Measurements from ENCODE around the gene ADAM29. TPM values are rescaled to one million over a fixed set of nuclear protein-coding genes. Genes with fewer than 3 reads are reported as not detected.
"Not testable (repeated sequence)": the region's sequence is repeated elsewhere in the genome, so short reads cannot be mapped to it uniquely, and the experiment has no call there.

ADAM29 gene
- not detected for total RNA-seq (ENCODE audit: unreplicated experiment)
- long read RNA-seq: 0 reads

- Mint-ChIP-seq H3K36me3 (ENCODE audit: low read depth, unreplicated experiment) (no peaks in the 10 kb centered on the region), H3K27me3 (ENCODE audit: unreplicated experiment) (no peaks in the 10 kb centered on the region), H3K27ac (ENCODE audit: unreplicated experiment) (no peak within 1 kb of the TSS), H3K9me3 (ENCODE audit: unreplicated experiment) (no peaks in the 10 kb centered on the region), H3K4me3 (ENCODE audit: unreplicated experiment) (no peak within 1 kb of the TSS), H3K4me1 (ENCODE audit: unreplicated experiment) (no peaks in the 10 kb centered on the region)
- no peak for TF ChIP-seq CTCF (IDR thresholded peaks at IDR 0.05; ENCODE audit: unreplicated experiment)
- DNase-seq (ENCODE audit: low spot score): no peak
Measured at GRCh38 chr4:174918058-174918457, at the start of gene ADAM29. ADAM29 (plus strand) TSS chr4:174918358; CDS start chr4:174975526, 57,168 bp downstream.

GRCh38 chr4:174869339-174869738 is 48.8 kb upstream of the ADAM29 start:
- peaks cover 1% of the 10 kb centered on the region for H3K27me3 Mint-ChIP-seq (ENCODE audit: unreplicated experiment)
- H3K4me3 Mint-ChIP-seq (ENCODE audit: unreplicated experiment): no peak overlapping the region
- H3K9me3 Mint-ChIP-seq (ENCODE audit: unreplicated experiment): no peaks in the 10 kb centered on the region
- no peak for DNase-seq (ENCODE audit: low spot score)
- H3K36me3 Mint-ChIP-seq (ENCODE audit: low read depth, unreplicated experiment): no peaks in the 10 kb centered on the region
- no peaks in the 10 kb centered on the region for H3K4me1 Mint-ChIP-seq (ENCODE audit: unreplicated experiment)
- no peak overlapping the region for H3K27ac Mint-ChIP-seq (ENCODE audit: unreplicated experiment)
- TF ChIP-seq CTCF (IDR thresholded peaks at IDR 0.05; ENCODE audit: unreplicated experiment): no peak

- Mint-ChIP-seq H3K4me3 (ENCODE audit: unreplicated experiment) (no peak overlapping the region), H3K4me1 (ENCODE audit: unreplicated experiment) (no peaks in the 10 kb centered on the region), H3K9me3 (ENCODE audit: unreplicated experiment) (no peaks in the 10 kb centered on the region), H3K36me3 (ENCODE audit: low read depth, unreplicated experiment) (no peaks in the 10 kb centered on the region), H3K27me3 (ENCODE audit: unreplicated experiment) (peaks cover 1% of the 10 kb centered on the region), H3K27ac (ENCODE audit: unreplicated experiment) (no peak overlapping the region)
- DNase-seq (ENCODE audit: low spot score): no peak
- no peak for TF ChIP-seq CTCF (IDR thresholded peaks at IDR 0.05; ENCODE audit: unreplicated experiment)
Measured at GRCh38 chr4:174870311-174870710, 47.8 kb upstream of the ADAM29 start.

- DNase-seq (ENCODE audit: low spot score): no peak
- Mint-ChIP-seq H3K27me3 (ENCODE audit: unreplicated experiment) (peaks cover 1% of the 10 kb centered on the region), H3K27ac (ENCODE audit: unreplicated experiment) (no peak overlapping the region), H3K9me3 (ENCODE audit: unreplicated experiment) (no peaks in the 10 kb centered on the region), H3K4me1 (ENCODE audit: unreplicated experiment) (no peaks in the 10 kb centered on the region), H3K4me3 (ENCODE audit: unreplicated experiment) (no peak overlapping the region), H3K36me3 (ENCODE audit: low read depth, unreplicated experiment) (no peaks in the 10 kb centered on the region)
- no peak for TF ChIP-seq CTCF (IDR thresholded peaks at IDR 0.05; ENCODE audit: unreplicated experiment)
Measured at GRCh38 chr4:174871407-174871806, 46.8 kb upstream of the ADAM29 start.

- H3K27ac Mint-ChIP-seq (ENCODE audit: unreplicated experiment); DNase-seq (ENCODE audit: low spot score); H3K4me1 Mint-ChIP-seq (ENCODE audit: unreplicated experiment); H3K36me3 Mint-ChIP-seq (ENCODE audit: low read depth, unreplicated experiment); H3K27me3 Mint-ChIP-seq (ENCODE audit: unreplicated experiment); H3K9me3 Mint-ChIP-seq (ENCODE audit: unreplicated experiment); H3K4me3 Mint-ChIP-seq (ENCODE audit: unreplicated experiment): not testable (repeated sequence)
Measured at GRCh38 chr4:174873146-174873545, 45.0 kb upstream of the ADAM29 start.

GRCh38 chr4:174873931-174874330 is 44.2 kb upstream of the ADAM29 start:
- DNase-seq (ENCODE audit: low spot score): no peak
- H3K36me3 Mint-ChIP-seq (ENCODE audit: low read depth, unreplicated experiment): no peaks in the 10 kb centered on the region
- no peaks in the 10 kb centered on the region for H3K9me3 Mint-ChIP-seq (ENCODE audit: unreplicated experiment)
- H3K4me3 Mint-ChIP-seq (ENCODE audit: unreplicated experiment): no peak overlapping the region
- no peaks in the 10 kb centered on the region for H3K27me3 Mint-ChIP-seq (ENCODE audit: unreplicated experiment)
- no peak for TF ChIP-seq CTCF (IDR thresholded peaks at IDR 0.05; ENCODE audit: unreplicated experiment)
- H3K4me1 Mint-ChIP-seq (ENCODE audit: unreplicated experiment): no peaks in the 10 kb centered on the region
- no peak overlapping the region for H3K27ac Mint-ChIP-seq (ENCODE audit: unreplicated experiment)

Measured in endothelial cell (in vitro differentiated cells).